HepG2 (cell line): Measurements from ENCODE around the gene TBX6. TPM values are rescaled to one million over a fixed set of nuclear protein-coding genes. Genes with fewer than 3 reads are reported as not detected.

Source experiments
- AGO2 ChIP-seq: fragments of 200-400 bp; formaldehyde crosslinking; optimal IDR thresholded peaks from 2 replicates; pipeline ENCODE3; 2017; ENCODE audit warnings: mild to moderate bottlenecking, low read depth, low read length, moderate library complexity
- ATAD3A ChIP-seq: sonication (generic); formaldehyde crosslinking; IDR thresholded peaks from 2 replicates; pipeline ENCODE4 v1.4.0; 2020; ENCODE audit warnings: missing genetic modification reagents
- ATF1 ChIP-seq: IDR thresholded peaks from 2 replicates; pipeline ENCODE4 v1.6.1; 2016; ENCODE audit warnings: mild to moderate bottlenecking, control low read depth
- FOXK1 ChIP-seq: sonication (generic); formaldehyde crosslinking; IDR thresholded peaks from 2 replicates; pipeline ENCODE4 v1.4.0; 2020; ENCODE audit warnings: low read depth, missing genetic modification reagents, borderline replicate concordance
- HOXA9 ChIP-seq: sonication (generic); formaldehyde crosslinking; IDR thresholded peaks from 2 replicates; pipeline ENCODE4 v1.8.1; 2022; ENCODE audit warnings: missing genetic modification reagents, mild to moderate bottlenecking, moderate library complexity, borderline replicate concordance
- KAT7 ChIP-seq: IDR thresholded peaks from 2 replicates; pipeline ENCODE4 v1.6.1; 2018; ENCODE audit warnings: borderline replicate concordance, missing compliant biosample characterization
- SIN3B ChIP-seq: fragments of 150-350 bp; IDR thresholded peaks from 2 replicates; pipeline ENCODE4 v1.6.1; 2014; ENCODE audit warnings: low read length
- SKIL ChIP-seq: sonication (generic); formaldehyde crosslinking; IDR thresholded peaks from 2 replicates; pipeline ENCODE4 v1.8.0; 2022; ENCODE audit warnings: missing genetic modification reagents, mild to moderate bottlenecking, moderate library complexity, borderline replicate concordance
- SYNCRIP ChIP-seq: fragments of 200-400 bp; formaldehyde crosslinking; IDR thresholded peaks from 2 replicates; pipeline ENCODE4 v1.6.1; 2018; ENCODE audit warnings: mild to moderate bottlenecking, low read depth, low read length; ENCODE audit not compliant: insufficient read depth
- TCF7L2 ChIP-seq: IDR thresholded peaks from 2 replicates; pipeline ENCODE4 v1.6.1; 2011; ENCODE audit warnings: mild to moderate bottlenecking, low read depth, low read length, moderate library complexity
- TOE1 ChIP-seq: sonication (generic); formaldehyde crosslinking; IDR thresholded peaks from 2 replicates; pipeline ENCODE4 v1.4.0; 2020; ENCODE audit warnings: mild to moderate bottlenecking, missing genetic modification reagents
- TP53 ChIP-seq: sonication (generic); formaldehyde crosslinking; conservative IDR thresholded peaks from 2 replicates; pipeline ENCODE4 v1.4.0; 2020; ENCODE audit warnings: missing genetic modification reagents
- ZNF142 ChIP-seq: sonication (generic); formaldehyde crosslinking; IDR thresholded peaks from 2 replicates; pipeline ENCODE4 v1.4.0; 2020; ENCODE audit warnings: missing genetic modification reagents
- ZNF207 ChIP-seq: fragments of 450-650 bp; IDR thresholded peaks from 2 replicates; pipeline ENCODE4 v1.6.1; 2016; ENCODE audit warnings: antibody characterized with exemption, borderline replicate concordance
- ZNF253 ChIP-seq: sonication (generic); formaldehyde crosslinking; IDR thresholded peaks from 2 replicates; pipeline ENCODE4 v1.8.0; 2022; ENCODE audit warnings: mild to moderate bottlenecking, missing genetic modification reagents, borderline replicate concordance
- ZNF574 ChIP-seq: sonication (generic); formaldehyde crosslinking; IDR thresholded peaks from 2 replicates; pipeline ENCODE4 v1.4.0; 2020; ENCODE audit warnings: missing genetic modification reagents
- ZNF761 ChIP-seq: sonication (generic); formaldehyde crosslinking; conservative IDR thresholded peaks from 2 replicates; pipeline ENCODE4 v1.4.0; 2020; ENCODE audit warnings: mild to moderate bottlenecking, missing genetic modification reagents
- ZSCAN31 ChIP-seq: sonication (generic); formaldehyde crosslinking; IDR thresholded peaks from 2 replicates; pipeline ENCODE4 v1.5.0; 2020; ENCODE audit warnings: low read depth, mild to moderate bottlenecking, missing genetic modification reagents
- ZZZ3 ChIP-seq: sonication (generic); formaldehyde crosslinking; IDR thresholded peaks from 2 replicates; pipeline ENCODE4 v1.4.0; 2020; ENCODE audit warnings: missing genetic modification reagents, mild to moderate bottlenecking, borderline replicate concordance
- polyA plus RNA-seq, 8 experiments: library from polyadenylated mRNA; depleted of rRNA in 3 of 8; stranded (reverse) in 7 of 8; unstranded in 1 of 8; fragments of >200 nt; fragmentation: Illumina TruSeq in 4 of 8; extraction: Trizol in 4 of 8; gene quantifications; 2 replicates each; pipeline versions ENCODE4 v1.2.1 to v1.2.3, GENCODE V29; 2011 to 2016; ENCODE audit warnings: low read depth in 4 of 8, missing spikeins in 1 of 8, mixed read lengths in 1 of 8; ENCODE audit not compliant: insufficient read depth in 1 of 8
- total RNA-seq, 5 experiments: library from RNA; depleted of rRNA; stranded (reverse); fragments of >200 nt; fragmentation: Illumina TruSeq; extraction: Trizol; gene quantifications; 2 replicates each; pipeline ENCODE4 v1.2.3, GENCODE V29; 2016; ENCODE audit warnings: low read depth in 1 of 5

TBX6 gene
- total and polyA plus RNA-seq, 2 of the 13 experiments (the other 11 are each of a cell fraction or from before 2014, with no cell fraction given), result 0.24 to 0.42 TPM

- TF ChIP-seq KAT7 (CRISPR knock-in tag) (peak; percentile 69; the same call in 1 of the 2 replicates), ZZZ3 (CRISPR knock-in tag) (peak; percentile 48; the same call in 1 of the 2 replicates), SYNCRIP (no peak), TP53 (no peak), ZNF207 (no peak), SKIL (CRISPR knock-in tag) (no peak), ZNF761 (no peak), AGO2 (peak; percentile 94), ZSCAN31 (CRISPR knock-in tag) (peak; percentile 13; the same call in 1 of the 2 replicates), TOE1 (CRISPR knock-in tag) (no peak), ZNF574 (peak; percentile 44; the same call in 1 of the 2 replicates), HOXA9 (CRISPR knock-in tag) (no peak), ZNF253 (CRISPR knock-in tag) (no peak), TCF7L2 (no peak), SIN3B (no peak), FOXK1 (no peak), ATF1 (CRISPR knock-in tag) (peak; percentile 31; the same call in 1 of the 2 replicates), ZNF142 (CRISPR knock-in tag) (no peak), ATAD3A (CRISPR knock-in tag) (no peak)
Observed at GRCh38 chr16:30063893-30064728, 27.6 kb downstream of the TBX6 start (continued).
